Fibroblast of pulmonary artery (primary cell): ENCODE results near the gene EIF3B.
"Not testable (repeated sequence)": the region's sequence is repeated elsewhere in the genome, so short reads cannot be mapped to it uniquely, and the experiment has no call there.

ENCODE experiments used
- DNase-seq: peaks from one replicate; pipeline ENCODE4 v3.0.0-alpha.2; 2010; ENCODE audit warnings: low read depth
- H3K4me3 ChIP-seq: replicated peaks from 2 replicates; pipeline ENCODE4 v1.5.1; 2011; ENCODE audit warnings: low read depth, mild to moderate bottlenecking, control low read depth, low read length, moderate library complexity
- TF ChIP-seq, protein P1 (sequence below): IDR thresholded peaks from 2 replicates; pipeline ENCODE4 v1.5.1; 2011; ENCODE audit warnings: mild to moderate bottlenecking, control low read depth, low read length, inconsistent platforms; ENCODE audit errors: missing control alignments

Gene EIF3B

DNA sequence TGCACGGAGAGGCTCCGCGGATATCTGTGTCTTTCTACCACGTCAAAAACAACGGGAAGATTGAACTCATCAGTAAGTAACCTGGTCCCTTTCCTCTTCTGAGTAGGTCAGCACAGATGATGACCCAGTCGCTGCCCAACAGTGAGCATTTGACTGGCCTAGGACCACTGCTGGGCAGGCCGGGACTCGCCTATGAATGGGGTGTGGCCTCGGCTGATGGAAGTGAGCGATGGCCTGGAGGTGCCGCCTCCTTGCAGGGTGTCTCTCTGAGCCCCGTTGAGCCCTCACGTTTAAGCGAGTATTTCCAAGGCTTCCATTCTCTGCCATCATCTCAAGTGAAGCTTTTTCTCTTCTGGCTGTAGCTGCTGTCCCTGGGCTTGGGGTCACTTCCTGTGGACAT lies 18.1 kb downstream of the EIF3B start:
- no peak overlapping the region for H3K4me3 ChIP-seq
- no peak for DNase-seq
- TF ChIP-seq, protein P1, sequence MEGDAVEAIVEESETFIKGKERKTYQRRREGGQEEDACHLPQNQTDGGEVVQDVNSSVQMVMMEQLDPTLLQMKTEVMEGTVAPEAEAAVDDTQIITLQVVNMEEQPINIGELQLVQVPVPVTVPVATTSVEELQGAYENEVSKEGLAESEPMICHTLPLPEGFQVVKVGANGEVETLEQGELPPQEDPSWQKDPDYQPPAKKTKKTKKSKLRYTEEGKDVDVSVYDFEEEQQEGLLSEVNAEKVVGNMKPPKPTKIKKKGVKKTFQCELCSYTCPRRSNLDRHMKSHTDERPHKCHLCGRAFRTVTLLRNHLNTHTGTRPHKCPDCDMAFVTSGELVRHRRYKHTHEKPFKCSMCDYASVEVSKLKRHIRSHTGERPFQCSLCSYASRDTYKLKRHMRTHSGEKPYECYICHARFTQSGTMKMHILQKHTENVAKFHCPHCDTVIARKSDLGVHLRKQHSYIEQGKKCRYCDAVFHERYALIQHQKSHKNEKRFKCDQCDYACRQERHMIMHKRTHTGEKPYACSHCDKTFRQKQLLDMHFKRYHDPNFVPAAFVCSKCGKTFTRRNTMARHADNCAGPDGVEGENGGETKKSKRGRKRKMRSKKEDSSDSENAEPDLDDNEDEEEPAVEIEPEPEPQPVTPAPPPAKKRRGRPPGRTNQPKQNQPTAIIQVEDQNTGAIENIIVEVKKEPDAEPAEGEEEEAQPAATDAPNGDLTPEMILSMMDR: no peak

DNA sequence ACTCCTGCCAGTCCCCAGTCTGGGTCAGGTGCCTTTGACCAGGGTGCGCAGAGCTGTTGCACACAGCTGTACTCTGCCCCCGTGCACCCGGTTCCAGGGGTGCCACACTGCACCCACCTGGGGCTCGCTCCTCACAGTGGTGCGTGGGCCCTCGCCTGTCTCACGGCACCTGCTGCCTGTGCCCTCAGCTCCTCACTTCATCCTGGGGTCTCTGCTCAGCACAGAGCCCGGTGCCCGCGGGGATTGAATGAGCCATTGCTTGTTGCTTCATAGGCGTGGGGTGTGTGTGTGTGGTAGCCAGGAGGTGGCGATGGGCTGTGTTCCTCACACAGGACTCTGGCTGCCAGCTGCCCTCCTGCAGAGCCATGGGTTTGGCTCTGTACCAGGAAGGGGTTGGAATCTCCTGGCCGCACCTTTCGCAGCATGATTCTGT lies 18.5 kb downstream of the EIF3B start:
- H3K4me3 ChIP-seq: no peak overlapping the region
- no peak for DNase-seq
- TF ChIP-seq, protein P1: no peak

DNA sequence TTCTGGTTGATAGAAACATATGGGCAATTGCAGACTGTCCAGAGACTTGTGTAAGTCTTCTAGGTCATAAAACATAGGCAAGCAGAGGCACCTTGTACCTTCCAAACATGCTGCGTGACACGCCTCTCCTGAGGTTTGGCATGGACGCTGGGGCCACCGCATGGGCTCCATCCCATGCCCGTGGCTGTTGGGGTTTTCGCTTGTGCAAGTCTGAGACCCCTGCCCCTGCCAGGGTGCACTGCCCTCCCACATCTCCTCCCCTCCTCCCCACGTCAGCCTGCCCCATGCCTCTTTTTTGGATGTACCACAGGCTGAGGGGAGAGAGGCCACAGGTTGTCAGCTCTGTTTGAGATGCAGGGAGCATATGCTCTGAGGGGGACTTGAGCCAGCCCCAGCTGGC lies 19.0 kb downstream of the EIF3B start:
- TF ChIP-seq, protein P1: no peak
- H3K4me3 ChIP-seq: no peak overlapping the region
- no peak for DNase-seq

DNA sequence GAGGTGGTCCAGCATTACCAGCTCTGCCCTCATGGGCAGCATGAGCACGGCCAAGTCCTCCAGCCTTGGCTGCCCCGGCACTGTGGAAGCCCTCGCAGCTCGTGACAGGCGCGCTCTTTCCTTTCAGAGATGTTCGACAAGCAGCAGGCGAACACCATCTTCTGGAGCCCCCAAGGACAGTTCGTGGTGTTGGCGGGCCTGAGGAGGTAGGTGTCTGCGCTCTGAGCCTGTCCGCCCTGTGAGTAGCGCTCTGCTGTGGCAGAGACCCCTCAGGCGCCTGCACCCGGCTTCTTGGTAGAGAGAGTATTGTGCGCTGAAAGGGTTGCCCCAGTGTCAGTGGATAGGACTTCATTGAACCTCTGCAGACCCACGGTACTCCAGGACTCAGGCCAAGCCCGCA lies 19.8 kb downstream of the EIF3B start:
- no peak for DNase-seq
- H3K4me3 ChIP-seq: no peak overlapping the region
- TF ChIP-seq, protein P1: no peak

DNA sequence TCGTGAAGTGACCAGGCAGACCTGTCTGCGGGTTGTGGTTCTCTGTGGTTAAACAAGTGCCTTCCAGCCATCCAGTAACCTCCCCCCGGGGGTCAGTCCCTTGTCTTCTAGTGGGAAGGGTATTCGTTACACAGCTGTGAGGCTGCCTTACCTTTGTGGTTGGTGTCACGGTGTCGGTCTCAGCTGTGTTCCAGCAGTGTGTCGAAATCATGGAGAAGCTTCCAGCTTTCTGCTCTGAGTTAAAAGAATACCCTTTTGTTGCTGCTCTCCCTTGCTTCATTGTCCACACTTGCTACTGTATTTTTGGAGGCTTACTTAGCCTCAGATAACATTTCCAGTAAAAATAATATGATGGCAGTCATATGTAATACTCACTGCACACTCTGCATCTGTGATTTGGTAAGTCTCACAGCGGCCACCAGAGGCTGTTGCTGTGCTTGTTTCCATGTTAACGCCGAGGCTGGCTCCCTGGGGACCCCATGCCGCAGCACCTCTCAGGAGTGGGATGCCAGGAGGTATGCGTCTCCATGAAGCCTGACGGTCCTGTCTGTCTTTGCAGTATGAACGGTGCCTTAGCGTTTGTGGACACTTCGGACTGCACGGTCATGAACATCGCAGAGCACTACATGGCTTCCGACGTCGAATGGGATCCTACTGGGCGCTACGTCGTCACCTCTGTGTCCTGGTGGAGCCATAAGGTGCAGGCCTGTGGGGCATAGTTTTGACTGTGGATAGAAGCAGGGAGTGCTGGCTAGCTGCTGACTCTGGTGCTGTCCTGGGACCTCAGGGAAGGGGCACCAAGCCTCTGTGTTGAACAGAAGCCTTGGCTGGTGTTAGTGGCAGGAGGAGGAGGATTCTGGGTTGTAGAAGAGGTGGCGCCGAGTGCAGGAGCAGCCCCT lies 20.5 kb downstream of the EIF3B start:
- H3K4me3 ChIP-seq: no peak overlapping the region
- TF ChIP-seq, protein P1: peak; percentile 1
- no peak for DNase-seq

DNA sequence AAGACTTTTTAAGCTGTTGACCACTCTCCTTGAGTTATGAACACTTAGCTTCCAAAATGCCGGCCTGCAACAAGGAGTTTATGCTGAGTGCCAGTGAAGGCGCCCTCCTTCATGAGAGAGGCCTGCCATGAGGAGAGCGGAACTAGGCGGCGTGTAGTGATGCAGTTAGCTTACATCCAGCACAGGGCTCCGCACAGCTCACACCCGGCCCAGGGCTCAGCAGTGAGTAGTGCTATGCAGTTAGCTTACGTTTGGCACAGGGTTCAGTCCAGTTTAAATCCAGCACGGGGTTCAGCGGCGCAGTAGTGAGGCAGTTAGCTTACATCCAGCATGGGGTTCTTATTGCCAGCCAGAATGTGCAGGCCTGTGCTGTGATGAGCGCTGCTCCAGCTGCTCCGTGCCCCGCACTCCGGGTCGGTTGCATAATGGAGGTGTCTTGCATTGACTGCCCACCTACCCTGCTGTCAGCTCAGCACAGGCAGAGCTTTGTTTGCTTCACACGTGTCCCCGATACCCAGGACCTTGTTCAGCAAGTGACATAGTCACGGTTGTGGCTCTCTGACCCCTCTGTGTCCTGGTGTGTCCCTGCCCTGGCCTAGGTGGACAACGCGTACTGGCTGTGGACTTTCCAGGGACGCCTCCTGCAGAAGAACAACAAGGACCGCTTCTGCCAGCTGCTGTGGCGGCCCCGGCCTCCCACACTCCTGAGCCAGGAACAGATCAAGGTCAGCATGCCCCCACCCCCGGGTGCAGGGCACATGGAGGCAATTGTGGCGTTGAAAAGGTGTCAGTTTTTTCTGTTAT lies 21.9 kb downstream of the EIF3B start:
- H3K4me3 ChIP-seq: no peak overlapping the region
- no peak for DNase-seq
- TF ChIP-seq, protein P1: no peak

DNA sequence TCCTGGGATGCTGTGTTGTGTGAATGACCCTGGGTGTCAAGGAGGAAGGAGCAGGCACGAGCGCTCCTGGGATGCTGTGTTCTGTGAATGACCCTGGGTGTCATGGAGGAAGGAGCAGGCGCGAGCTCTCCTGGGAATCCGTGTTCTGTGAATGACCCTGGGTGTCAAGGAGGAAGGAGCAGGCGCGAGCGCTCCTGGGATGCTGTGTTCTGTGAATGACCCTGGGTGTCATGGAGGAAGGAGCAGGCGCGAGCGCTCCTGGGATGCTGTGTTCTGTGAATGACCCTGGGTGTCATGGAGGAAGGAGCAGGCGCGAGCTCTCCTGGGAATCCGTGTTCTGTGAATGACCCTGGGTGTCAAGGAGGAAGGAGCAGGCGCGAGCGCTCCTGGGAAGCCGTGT lies 22.9 kb downstream of the EIF3B start:
- DNase-seq, H3K4me3 ChIP-seq: not testable (repeated sequence)

DNA sequence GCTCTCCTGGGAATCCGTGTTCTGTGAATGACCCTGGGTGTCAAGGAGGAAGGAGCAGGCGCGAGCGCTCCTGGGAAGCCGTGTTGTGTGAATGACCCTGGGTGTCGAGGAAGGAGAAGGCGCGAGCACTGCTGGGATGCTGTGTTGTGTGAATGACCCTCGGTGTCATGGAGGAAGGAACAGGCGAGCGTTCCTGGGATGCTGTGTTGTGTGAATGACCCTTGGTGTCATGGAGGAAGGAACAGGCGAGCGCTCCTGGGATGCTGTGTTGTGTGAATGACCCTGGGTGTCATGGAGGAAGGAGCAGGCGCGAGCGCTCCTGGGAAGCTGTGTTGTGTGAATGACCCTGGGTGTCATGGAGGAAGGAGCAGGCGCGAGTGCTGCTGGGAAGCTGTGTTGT lies 23.5 kb downstream of the EIF3B start:
- not testable (repeated sequence) for H3K4me3 ChIP-seq, DNase-seq
